ENCODE measurements around the gene STN1.
"Not testable (repeated sequence)": the region's sequence is repeated elsewhere in the genome, so short reads cannot be mapped to it uniquely, and the experiment has no call there.

Gene STN1

DNA sequence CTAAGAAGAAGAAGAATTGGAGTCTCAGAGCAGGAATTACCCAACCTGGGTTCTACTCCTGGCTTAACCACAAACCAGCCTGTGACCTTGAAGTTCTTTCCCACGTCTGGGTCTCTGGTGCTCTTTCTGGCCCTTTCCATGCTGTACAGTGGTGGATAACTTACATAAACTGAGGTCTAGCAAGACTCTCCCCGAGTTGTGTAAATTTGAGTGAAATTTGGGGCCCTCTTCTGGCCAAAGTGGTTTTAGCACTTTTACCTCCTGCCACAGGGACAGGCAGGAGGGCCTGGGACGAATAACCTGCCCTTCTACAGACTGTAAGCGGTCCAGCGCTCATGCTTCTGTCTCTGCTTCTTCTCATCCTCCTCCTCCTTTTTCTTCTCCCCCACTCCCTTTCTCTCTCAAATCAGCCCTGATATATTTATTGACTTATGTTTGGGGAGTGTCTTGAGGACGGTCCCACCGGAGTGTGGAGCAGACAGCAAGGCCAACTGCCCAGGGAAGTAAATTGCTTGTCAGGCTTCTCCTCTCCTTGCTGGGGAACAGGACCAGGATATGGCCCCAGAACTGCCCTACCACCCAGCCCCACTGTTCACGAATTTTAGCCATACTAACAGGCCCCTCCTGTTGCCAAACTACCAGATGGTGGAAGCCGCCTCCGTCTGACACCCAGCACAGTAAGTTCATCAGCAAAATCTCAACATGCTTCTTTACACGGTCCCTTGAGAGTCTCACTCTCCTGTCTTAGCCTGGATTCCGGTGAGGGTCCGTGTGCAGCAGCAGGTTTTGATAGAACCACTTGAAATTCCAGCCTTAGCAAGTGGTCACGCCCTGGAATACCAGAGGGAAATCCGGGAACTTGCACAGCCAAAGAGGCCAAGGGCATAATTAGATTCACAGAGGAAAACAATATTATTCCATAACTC lies 58.6 kb downstream of the STN1 start:
- no peak for DNase-seq (ENCODE audit: low read depth)

DNA sequence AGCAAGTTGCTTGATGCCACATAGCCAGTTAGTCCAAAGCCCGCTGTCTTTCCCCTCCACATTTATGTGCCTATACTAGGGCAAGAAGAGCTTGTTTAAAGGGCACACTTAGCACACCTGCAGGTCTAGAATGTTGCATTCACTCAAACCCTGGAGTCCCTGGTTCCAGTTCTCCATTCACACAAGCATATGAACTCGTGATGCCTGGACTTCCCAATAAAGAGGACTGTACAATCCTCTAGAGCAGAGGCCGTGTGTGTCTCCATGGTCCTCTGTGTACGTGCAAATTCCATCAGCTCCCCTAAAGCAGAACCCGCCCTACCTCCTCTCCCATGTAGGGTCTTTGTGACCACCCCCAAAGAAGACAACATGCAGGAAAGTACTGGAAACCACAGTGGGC lies 59.6 kb downstream of the STN1 start:
- DNase-seq (ENCODE audit: low read depth), result no peak

DNA sequence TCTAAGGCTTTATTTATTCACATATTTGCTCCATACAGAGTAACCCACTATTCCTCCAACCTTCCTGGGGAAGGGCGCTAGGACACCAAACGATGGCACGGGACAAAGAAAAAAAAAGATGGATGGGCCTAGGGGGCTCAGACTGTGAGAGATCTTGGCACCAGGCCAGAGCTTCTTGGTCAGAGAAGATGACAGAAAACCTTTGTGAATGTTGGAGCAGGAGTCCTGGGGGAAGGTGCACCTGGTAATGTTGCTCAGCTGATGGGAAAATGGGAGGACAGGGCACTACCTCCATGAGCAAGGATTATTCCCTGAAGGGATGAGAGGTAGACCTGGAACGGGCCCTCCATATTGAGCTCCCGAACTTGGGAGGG lies 61.2 kb downstream of the STN1 start:
- no peak for DNase-seq (ENCODE audit: low read depth)

DNA sequence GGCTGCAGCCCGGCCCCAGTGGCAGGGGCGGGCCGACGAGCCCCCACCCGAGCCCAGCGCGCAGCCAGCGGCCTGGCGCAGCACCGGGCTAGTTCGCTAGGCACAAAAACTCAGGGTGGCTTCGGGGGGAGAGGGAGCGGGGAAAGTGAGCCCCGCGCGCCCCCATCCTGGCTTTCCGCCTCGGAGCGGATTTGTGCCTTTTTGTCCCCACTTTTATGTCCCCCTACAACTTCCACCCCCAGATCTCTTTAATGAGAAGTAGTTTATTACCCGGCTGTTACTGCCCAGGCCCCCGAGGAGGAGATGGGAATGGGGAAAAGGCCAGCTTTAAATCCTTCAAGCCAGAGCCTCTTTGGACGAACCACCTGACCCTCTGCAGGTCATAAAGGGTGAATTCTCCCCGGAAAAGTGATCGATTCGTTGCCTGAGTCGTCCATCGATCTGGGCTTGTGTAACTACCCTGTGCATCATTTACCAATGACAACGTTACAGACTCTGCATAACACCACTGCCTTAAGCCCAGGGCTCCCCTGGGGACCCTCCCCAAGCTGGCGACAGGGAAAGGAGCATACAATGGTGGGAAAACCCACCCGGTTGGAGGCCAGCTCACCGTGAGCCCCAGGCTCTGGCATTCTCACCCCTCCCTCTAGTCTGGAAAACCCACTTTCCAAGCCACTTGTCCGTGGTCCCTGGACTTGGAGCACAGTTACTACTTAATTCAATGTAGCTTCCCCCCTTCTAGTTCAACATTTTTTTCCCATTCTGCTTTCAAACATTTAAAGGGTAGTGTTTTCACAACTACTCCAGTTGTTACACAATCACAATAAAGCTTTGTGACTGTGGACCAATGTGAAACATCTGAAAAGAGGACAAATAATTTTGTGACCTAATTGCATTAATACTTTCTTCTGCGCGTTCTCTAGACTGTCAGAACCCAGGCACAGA lies 61.9 kb downstream of the STN1 start:
- DNase-seq (ENCODE audit: low read depth), result no peak

DNA sequence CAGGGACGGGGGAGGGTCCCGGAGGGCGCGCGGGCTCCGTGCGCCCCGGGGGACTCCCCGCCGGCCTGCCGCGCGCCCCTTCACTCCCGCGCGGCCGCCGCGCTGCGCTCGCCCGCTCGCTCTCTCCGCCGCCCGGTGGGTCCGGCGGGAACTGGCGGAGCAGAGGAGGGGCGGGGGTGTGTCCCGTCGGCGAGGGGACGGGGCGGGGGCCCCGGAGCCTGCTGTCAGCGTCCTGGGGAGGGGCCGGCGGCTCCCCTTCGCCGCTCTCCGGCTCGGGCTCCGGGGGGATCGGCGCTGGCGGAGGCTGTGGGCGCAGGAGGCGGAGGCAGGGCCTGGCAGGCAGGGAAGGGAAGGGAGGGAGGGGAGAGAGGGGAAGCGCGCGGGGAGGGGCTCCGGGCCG lies 62.6 kb downstream of the STN1 start, which contains the start of gene SH3PXD2A:
SH3PXD2A (minus strand) TSS at position 153 of the 400 bp plus-strand sequence. CDS start 310 bp downstream, outside the sequence.
- no peak for DNase-seq (ENCODE audit: low read depth)

DNA sequence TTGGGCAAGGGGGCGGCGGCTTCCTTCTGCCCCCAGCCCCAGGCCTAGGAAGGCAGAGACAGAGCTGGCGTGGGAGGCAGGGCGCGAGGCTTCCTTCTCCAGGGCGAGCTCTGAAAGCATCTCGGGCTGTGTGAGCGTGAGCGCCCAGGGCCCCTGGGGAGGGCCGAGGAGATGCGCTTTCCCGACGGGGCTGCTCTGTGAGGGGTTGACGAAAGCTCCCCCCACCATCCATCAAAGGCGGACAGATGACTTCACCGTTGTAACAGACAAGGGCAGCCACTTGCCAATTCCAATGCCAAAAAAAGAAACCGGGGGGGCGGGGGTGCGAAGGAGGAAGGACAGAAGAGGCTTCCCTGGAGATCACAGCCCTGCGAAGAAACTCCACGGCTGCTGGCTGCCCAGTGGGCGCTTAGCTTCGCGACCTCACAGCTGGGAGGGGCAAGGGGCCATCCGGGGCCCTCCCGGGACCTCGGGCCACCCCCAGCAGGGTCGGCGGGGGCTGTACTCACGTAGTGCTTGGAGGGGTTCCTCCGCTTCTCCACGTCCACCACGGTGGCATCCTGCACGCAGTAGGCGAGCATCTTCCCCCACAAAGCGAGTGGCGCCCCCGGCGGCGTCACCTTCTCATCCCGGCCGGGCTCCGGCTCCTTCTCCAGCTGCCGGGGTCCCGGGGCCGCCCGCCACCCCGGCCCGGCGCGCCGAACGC lies 63.1 kb downstream of the STN1 start:
- DNase-seq (ENCODE audit: low read depth), result no peak

DNA sequence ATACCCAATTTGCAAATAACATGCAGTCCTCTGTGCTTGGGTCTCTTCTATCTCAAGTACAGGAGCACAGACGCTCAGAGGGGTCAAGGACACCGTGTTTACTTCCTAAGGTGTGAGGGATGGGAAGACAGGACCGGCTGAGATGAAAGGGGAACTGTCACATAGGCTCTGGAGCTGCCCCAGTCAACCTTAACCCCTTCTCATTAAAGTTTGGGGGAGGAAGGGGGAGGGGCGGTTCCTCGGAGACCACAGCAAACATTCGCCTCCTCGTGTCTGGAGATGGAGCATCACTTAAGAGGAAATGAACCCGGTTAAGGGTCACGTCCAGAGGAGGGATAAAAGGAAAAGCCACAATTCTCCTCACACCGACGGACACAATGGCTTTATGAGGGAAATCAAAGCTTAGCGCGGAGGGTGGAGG lies 63.7 kb downstream of the STN1 start:
- no peak for DNase-seq (ENCODE audit: low read depth)

DNA sequence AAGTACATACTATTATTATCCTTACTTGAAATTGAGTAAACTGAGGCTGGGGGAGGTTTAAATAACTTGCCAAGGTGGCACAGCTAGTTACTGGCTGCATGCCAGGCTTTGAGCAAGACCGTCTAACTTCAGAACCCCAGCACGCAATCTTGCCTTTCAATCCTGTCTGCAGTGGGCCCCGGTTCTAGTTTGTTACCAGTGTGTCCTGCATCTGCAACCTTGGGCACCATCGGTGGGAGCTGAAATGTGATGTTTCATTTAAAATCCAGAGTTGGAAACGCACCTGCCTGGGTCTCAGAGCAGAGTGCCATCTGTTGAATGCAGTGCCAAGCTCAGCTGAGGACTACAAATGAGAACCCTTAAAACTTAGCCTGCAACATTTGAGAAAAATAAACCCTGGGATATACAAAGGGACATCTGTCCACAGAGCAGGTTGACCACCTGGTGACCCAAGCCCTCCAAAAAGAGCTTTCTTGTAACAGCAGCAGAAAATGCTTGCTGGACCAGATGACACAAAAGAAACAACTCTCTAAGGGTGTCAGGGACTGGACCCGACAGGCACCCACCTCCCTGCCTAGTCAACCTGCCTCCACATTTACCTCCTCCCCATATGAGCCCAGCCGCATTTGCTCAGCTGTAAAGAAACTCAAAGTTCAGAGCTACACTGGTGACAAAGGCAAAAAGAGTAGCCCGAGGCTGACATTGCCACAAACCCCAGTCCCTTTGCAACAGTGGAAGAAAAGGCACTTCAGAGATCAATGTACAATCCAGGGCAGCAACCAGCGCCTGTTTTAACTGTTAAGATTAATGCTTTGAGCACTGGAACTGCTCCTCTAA lies 64.3 kb downstream of the STN1 start:
- no peak for DNase-seq (ENCODE audit: low read depth)

DNA sequence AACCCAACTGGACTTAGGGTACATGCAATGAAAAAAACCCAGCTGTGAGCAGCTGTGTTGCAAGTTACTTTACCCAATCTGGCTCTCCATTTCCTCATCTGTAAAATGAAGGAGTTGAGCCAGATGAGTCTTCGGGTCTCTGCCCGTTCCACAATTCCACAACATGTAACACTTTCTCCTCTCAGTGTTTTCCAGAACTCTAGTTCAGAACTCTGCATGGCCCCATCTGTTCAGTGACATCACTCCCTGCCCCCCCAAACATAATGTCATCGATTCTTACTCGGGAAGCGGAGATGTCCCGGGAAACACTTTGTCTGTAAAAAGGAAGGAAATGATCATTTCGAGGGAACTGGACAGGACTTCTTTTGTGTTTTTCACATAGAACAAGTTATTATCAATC lies 65.1 kb downstream of the STN1 start:
- DNase-seq (ENCODE audit: low read depth), result no peak

DNA sequence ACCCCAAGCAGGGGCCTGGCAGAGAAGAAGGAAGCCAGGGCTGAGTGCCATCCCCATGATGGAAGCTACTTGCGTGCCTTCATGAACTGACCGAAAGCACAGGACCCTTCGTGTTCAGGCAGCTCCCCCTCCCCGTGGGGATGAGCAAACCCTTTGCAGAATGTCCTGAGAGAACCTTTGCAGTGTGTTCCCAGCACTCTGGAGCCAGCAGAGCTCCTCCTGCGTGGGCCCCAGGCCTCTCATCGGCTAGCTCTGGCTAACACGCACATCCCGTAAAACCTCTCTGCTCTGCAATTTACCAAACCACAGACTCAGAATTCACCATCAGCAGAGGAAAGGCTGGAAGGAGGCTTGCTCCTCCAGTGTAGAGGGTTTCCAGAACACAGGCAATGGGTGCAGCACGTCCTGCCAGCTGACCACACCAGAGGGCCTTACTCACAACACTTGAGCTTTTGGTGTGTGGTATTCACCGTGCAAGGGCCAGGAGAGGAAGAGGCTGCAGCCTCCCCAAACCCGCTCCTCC lies 65.7 kb downstream of the STN1 start:
- DNase-seq (ENCODE audit: low read depth), result no peak

DNA sequence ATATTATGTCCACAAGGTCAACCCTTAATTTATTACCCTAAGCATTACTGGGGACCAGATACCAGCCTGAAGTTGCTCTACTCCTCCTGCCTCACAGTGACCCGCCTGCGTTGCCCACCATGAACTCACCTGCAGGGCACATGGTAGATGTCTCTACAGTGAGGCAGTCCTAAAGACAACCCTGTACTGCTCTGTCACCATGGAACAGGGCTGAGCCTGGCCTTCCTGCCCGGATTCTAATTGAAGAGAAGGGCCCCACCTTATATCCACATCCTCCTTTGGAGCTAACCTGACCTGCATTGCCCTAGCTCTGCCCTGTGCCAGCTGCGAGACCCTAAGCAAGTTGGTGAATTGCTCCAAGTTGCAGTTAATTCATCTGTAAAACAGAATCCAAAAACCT lies 66.7 kb downstream of the STN1 start:
- no peak for DNase-seq (ENCODE audit: low read depth)

DNA sequence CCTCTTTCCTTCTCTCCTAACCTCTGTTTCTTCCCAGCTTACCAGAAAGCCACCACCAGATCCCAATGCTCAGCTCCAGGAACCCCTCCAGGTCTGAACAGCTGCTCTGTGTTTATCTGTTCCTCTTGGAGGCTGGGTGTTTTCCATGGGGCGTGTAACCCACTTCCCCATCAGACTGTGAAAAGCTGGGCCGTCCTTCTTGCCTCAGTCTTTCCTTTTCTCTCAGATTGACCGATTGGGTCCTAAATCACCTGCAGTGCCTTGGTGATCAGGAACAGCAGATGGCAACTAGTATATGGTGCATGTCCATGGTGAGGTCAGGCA lies 67.5 kb downstream of the STN1 start:
- DNase-seq (ENCODE audit: low read depth), result no peak

DNA sequence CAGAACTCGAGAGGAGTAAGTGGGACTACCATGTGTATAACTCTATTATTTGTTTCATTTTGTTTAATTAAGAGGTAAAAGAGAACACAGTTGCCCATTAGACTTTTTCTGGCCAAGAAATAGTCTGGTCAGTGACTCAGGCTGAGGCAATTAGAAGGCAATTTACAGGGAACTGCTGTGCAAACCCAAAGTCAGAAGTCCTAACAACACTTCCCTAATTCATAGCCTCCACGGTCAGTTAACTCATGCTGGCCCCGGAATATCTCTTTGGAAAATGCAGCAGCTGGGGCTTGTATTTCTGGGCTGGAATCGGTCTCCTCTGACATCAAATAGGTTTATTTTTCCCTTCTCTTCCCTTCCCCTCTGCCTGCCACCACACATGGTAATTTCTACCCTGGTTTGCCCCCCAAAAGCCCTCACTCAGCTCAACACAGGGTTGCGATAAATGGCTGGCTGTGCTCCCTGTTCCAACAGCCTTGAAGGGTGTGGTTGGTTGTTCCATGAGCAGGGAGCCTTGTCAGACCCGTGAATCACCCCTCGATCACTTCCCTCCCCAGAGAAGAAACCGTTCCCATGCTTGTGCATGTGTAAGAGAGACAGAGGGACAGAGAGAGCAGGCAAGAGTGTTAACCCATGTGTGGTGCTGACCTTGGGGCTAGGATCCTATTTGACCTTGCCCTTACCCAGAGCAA lies 68.0 kb downstream of the STN1 start:
- DNase-seq (ENCODE audit: low read depth), result no peak

DNA sequence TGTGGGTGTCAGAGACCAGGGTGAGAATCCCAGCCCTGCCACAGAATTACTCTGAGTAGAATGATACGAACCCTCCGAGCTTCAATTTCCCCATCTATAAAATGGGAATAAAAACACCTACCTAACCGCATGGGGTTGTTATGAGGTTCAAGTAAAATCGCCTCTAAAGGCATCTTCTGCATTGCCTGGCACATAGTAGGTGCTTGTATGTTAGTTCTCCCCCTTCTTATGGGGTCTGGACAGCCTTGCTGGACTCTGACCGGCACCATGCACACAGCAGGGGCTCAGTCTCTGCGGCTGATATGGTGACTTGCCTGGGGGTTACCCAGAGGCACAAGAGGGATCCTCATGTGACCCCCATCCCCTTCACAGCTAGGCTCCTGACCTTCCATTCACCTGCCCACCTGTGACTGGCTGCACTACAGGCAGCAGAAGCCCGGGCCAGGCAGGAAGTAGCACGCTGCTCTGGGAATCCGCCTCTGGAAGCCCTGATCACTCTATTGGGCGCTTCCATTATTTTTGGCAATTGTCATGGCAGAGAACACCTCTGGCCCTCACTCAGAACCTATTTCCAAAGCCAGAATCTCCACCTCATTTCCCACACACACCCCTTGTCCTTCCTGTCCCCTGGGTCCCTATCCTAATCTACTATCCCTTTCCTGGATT lies 68.6 kb downstream of the STN1 start:
- no peak for DNase-seq (ENCODE audit: low read depth)

DNA sequence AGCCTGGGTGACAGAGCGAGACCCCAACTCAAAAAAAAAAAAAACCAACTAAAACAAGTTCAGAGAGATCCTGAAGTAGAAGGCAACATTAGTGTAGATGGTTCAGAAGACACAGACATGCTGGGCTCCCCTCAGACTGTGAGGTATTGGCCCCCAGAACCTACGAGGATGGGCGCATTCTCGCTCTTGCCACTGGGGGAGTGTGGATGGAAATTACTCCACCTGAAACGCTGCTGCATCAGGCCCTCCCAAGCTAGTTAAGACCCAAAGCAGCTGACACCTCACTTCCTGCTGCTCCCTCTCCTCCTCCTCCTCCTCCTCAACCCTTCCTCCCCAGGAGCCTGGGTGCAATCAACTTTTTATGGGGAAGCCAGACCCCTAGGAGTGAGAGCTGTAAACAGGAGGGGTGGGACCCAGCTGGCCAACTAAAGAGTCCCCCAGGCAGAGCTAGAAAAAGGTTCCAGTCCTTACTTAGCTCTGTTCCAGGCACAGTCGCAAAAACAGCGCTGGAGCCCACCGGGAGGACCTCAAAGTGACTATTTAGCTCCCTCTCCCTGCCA lies 70.0 kb downstream of the STN1 start:
- no peak for DNase-seq (ENCODE audit: low read depth)

DNA sequence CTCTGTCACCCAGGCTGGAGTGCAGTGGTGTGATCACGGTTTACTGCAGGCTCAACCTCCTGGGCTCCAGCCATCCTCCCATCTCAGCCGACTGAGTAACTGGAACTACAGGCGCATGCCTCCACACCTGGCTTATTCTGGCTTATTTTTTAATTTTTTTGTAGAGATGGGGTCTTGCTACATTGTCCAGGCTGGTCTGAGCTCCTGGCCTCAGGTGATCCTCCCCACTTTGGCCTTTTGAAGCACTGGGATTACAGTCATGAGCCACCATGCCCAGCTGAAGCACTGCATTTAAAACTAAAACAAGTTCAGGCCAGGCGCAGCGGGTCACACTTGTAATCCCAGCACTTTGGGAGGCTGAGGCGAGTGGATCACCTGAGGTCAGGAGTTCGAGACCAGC lies 70.6 kb downstream of the STN1 start:
- DNase-seq (ENCODE audit: low read depth), result no peak

DNA sequence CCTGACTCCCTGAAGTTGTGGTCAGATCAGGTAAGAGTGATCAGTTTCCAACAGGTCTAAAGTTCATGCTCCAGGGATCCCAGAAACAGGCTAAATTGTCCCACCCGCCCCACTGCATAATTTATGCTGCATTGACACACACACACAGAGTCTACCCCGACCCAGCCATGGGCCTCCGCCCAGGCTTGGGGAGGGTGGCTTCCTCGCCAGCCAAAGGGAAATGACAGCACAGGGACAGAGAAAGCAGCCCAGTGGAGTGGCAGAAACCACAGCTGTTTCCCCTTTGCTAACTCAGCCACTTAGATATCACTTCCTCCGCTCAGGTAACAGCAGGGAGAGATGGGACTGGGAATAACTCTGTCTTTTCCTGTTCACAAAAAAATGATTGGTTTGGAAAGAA lies 72.0 kb downstream of the STN1 start:
- DNase-seq (ENCODE audit: low read depth), result no peak

DNA sequence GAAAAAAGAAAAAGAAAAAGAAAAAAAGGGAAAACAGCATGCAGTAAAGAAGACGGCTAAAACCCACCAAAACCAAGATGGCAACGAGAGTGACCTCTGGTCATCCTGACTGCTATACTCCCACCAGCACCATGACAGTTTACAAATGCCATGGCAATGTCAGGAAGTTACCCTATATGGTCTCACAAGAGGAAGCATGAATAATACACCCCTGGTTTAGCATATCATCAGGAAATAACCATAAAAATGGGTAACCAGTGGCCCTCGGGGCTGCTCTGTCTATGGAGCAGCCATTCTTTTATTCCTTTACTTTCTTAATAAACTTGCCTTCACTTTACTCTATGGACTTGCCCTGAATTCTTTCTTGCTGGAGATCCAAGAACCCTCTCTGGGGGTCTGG lies 72.6 kb downstream of the STN1 start:
- DNase-seq (ENCODE audit: low read depth), result not testable (repeated sequence)

DNA sequence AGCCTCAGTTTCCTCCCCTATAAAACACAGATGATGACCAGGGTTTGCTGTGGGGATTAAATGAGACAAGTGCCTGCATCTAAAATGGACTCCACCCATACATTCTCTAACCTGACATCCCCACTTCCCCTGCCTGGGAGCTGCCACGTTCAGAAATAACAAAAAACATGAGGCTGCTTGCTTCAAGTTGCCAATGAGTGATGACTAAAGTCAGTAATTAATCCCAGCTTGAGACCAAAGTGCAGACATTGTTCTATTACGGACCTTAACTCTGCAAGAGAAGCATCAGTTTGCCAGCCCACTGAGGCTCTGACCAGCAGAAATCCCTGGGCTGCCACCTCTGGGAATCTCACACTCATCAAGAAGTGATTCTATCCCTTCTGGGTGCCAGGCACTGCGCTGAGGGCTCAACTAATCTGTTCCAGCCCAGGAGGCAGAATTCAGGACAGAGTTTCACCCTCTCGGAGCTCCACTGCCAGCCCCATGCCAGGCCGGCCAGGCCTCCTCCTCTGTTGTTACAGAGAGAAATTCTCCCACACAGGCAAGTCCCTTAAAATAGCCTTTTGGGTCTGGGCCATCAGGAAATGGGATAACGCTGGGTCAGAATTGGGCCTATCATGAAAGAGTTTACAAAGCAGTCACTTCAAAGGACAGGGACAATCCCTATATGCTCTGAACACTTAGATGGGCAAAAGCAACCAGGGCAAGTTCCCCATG lies 74.0 kb downstream of the STN1 start:
- DNase-seq (ENCODE audit: low read depth), result no peak
